ENCODE data around the gene CCDC182. TPM values are rescaled to one million over a fixed set of nuclear protein-coding genes. Genes with fewer than 3 reads are reported as not detected.

CCDC182 gene
- total and polyA plus RNA-seq, 9 of the 15 experiments (the other 6 are each of a cell fraction or from before 2014, with no cell fraction given), result not detected

- TF ChIP-seq REST (IDR thresholded peaks at IDR 0.05; ENCODE audit: borderline replicate concordance) (peak; percentile 61), REST (CRISPR knock-in tag; IDR thresholded peaks at IDR 0.05; ENCODE audit: low read depth) (no peak), DNMT1 (IDR thresholded peaks at IDR 0.05) (no peak), TCFL5 (CRISPR knock-in tag; conservative IDR thresholded peaks at IDR 0.05) (no peak), KAT8 (IDR thresholded peaks at IDR 0.05; ENCODE audit: low read depth) (no peak), CTBP1 (IDR thresholded peaks at IDR 0.05; ENCODE audit: borderline replicate concordance) (0 out of 2 replicates have a peak, but pooled peaks have one; percentile 12), STAG1 (CRISPR knock-in tag; IDR thresholded peaks at IDR 0.05; ENCODE audit: borderline replicate concordance) (peak; percentile 60; the same call in 1 of the 2 replicates), SMAD3 (CRISPR knock-in tag; conservative IDR thresholded peaks at IDR 0.05) (no peak), CAMTA2 (CRISPR knock-in tag; conservative IDR thresholded peaks at IDR 0.05) (no peak), ZBTB1 (CRISPR knock-in tag; IDR thresholded peaks at IDR 0.05; ENCODE audit: borderline replicate concordance, low read depth) (no peak), E2F3 (CRISPR knock-in tag; IDR thresholded peaks at IDR 0.05) (no peak), PHB (CRISPR knock-in tag; IDR thresholded peaks at IDR 0.05) (no peak), ELF1 (tag; IDR thresholded peaks at IDR 0.05) (no peak), MTA3 (IDR thresholded peaks at IDR 0.05; ENCODE audit: borderline replicate concordance) (no peak), CBFA2T2 (conservative IDR thresholded peaks at IDR 0.05) (no peak), SMC3 (conservative IDR thresholded peaks at IDR 0.05; ENCODE audit: insufficient read depth, low read depth, low read length) (peak; percentile 72), HMG20A (CRISPR knock-in tag; conservative IDR thresholded peaks at IDR 0.05) (no peak), RCOR1 (IDR thresholded peaks at IDR 0.05; ENCODE audit: borderline replicate concordance in 1 of 2, low read depth in 2 of 2, low read length in 2 of 2) (peak in 1 of 2 experiments; percentile 48; a peak in 2 of 4 replicates), KLF10 (CRISPR knock-in tag; IDR thresholded peaks at IDR 0.05) (no peak), KAT7 (CRISPR knock-in tag; IDR thresholded peaks at IDR 0.05; ENCODE audit: borderline replicate concordance) (no peak), RAD21 (CRISPR knock-in tag; conservative IDR thresholded peaks at IDR 0.05 in 1 of 2, IDR thresholded peaks at IDR 0.05 in 1 of 2) (peak; percentile 70 to 82), RBM34 (IDR thresholded peaks at IDR 0.05; ENCODE audit: borderline replicate concordance, insufficient read depth, low read length) (no peak), ASH1L (IDR thresholded peaks at IDR 0.05; ENCODE audit: borderline replicate concordance, low read depth, partially characterized antibody) (no peak)
Observed at GRCh38 chr17:57747221-57748017, 2.3 kb upstream of the CCDC182 start (continued).
